ENCODE results near the gene RAB20.
"Not testable (repeated sequence)": the region's sequence is repeated elsewhere in the genome, so short reads cannot be mapped to it uniquely, and the experiment has no call there.

Gene RAB20

DNA sequence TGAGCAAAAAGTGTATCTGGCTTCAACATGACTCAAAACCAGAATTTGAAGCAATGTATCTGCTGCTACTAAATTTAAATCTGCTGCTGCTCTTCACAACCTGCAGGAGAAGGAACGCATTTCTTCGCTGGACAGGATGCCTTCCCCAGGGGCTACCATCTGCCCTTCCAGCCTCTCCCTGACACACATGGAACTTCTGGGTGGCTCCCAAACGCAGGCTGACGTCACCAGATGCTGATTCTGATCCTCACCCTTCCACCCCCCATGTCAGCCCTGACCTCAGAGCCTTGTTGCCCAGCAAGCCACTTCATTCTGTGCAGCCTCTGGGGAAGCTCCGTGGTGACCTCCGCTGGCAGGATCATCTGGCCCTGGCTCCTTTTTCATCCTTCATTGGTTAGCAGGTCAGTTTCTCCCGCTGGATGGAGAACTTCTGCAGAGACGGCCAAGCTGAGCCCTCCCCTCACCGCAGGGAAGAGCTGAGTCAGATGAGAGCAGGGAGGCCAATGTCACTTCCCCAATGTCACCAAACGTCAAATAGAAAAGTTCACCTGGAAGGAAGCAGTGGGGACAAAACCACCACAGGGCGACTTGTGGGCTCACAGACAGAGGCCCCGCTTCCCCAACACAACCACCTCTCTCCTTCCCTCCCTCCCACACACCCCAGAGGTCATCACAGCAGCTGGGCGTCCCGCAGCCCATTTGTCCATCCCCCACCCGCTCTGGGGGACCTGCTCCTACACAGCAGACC, 14.0 kb upstream of the RAB20 start:
- DNase-seq, result peak; percentile 41

DNA sequence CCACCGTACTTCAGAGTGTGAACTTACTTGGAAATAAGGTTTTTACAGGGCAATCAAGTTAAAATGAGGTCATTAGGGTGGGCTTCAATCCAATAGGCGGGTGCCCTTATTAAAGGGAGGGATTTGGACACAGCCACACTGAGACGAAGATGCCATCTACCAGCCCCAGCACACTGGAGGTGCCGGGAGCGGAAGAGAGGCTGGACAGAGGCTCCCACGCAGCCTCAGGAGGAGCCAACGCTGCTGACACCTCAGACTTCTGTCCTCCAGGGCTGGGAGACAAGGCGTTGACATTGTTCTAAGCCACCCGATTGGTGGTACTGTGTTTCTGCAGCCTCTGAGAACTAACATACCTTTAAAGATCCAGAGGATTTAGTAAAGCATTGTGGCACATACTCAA, 12.6 kb upstream of the RAB20 start:
- DNase-seq, result no peak

DNA sequence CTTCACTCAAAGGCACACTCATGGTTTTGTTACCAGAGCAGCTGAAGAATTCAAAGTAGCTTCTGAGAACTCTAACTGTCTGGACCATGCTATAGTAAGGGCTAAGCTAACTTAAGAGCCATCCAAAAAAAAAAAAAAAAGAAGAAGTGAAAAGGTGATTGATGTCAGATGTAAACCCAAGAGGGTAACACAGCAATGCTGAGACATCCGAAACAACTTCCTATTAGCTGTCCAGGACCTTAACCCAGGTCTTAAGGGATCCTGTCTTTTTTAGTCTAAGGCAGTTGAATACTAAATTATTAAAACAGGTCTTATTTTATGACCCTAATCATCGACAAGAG, 11.2 kb upstream of the RAB20 start:
- DNase-seq, result no peak

DNA sequence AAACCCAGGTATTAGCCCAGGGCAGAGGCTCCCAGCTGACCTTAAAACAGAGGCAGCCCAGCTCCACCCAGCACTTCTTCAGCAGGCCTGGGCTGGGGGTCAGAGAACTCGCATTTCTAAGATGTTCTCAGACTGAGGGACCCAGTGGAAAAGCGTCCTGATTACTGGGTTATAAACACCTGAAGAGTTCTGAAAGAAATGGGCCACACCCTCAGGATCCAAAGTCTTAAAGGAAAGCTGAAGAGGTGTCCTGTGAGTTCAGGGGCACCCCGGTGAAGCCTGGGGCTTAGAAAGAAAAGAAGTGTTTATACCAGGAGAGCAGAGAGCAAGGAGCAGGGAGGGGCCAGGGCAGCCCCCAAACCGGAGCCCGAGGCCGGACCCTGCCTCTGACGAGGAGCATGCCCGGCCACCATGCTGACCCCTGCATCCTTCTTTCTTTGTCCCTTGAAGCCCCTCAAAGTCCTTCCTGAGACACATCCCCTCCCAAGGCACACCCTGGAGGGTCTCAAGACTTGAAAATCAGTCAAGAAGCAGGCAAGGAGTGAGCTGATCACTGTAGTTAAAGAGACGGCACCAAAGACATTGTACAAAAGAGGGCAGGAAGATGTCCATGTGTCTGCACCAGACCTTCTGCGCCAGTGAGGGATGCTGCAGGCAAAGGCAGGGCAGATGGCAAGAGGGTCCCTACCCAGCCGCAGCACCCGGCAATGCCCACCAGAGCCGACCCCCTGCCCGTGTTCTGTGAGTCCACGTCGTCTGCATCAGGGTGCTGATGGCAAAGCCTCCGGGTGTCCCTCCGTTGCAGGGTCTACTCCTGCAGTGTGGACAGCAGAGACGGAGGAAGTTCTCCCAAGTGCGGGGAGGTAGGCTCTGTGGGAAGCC, 10.6 kb upstream of the RAB20 start:
- DNase-seq, result no peak

DNA sequence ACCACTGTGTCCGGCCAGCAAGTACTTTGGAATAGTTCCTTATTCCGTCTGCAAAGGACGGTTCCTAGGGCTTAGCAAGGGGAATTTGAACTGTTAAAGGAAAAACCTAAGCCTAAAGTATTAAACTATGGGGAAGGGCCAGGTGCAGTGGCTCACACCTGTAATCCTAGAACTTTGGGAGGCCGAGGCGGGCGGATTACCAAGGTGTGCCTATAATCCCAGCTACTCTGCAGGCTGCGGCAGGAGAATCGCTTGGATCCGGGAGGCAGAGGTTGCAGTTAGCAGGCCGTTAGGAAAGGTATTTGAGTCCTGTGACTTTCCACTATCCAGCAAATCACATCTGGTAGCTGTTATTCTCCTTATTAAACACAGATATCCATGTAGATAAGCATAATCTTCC, 9.4 kb upstream of the RAB20 start:
- no peak for DNase-seq

DNA sequence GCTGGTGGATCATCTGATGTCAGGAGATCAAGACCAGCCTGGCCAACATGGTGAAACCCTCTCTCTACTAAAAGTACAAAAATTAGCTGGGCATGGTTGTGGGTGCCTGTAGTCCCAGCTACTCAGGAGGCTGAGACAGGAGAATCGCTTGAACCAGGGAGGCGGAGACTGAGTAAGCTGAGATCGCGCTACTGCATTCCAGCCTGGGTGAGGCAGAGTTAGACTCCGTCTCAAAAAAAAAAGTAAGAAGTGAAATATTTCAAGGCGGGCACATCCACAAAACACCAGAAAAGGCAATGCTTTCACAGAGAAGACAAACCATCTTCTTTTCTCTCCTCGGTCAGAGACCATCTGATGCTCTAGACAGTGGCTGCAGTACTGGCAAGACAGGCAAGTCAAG, 8.4 kb upstream of the RAB20 start:
- DNase-seq, result not testable (repeated sequence)

DNA sequence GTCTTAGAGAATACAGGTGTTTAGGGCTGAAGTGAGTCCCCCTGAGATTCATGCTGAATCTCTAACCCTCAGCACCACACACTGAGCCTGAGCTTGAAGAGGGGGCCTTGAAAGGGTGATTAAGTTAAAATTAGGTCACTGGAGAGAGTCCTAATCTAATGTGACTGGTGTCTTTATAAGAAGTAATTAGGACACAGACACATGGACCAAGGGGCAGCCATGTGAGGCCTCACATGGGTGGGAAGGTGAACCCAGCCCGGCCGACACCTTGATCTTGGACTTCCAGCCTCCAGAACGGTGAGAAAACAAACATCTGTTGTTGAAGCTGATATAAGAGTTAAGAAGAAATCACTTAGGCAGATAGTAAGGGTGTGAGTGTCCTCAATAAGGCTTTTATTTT, 7.1 kb upstream of the RAB20 start:
- DNase-seq, result no peak

DNA sequence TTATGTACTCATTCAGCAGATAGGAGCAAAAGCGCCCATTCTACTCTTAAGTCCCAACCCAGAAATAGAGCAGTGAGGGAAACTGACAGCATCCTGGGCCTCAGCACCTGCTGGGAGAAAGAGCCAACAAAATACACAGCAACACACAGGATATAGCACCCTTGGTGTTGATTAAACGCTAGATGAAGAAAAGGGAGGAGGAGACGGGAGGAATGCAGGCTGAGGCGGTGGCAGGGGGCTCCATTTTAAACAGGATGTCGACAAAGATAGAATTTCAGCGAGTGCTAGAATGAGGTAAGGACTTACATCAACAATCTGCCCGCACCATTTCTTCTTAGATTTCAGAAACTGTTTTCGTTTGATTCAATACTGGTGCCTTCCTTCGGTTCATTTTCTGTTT, 4.6 kb upstream of the RAB20 start:
- no peak for DNase-seq

DNA sequence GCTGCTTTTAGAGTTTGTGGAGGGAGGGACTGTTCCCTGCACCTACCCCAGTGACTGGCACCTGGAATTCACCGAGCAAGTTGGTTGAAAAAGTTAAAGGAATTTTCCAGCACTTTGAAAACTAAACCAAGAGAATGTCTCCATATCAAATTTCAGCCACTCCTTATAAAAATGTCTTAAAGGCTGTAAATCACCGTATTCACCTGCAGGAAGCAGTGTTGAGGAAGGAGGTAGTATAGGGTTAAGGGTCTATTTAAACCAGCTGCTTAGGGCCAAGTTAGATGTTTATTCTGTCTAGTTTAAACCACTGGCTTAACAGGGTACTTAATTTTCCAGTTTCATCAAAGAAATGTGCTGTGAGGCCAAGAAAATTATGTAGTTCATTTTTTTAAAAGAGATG, 3.8 kb upstream of the RAB20 start:
- DNase-seq, result no peak

DNA sequence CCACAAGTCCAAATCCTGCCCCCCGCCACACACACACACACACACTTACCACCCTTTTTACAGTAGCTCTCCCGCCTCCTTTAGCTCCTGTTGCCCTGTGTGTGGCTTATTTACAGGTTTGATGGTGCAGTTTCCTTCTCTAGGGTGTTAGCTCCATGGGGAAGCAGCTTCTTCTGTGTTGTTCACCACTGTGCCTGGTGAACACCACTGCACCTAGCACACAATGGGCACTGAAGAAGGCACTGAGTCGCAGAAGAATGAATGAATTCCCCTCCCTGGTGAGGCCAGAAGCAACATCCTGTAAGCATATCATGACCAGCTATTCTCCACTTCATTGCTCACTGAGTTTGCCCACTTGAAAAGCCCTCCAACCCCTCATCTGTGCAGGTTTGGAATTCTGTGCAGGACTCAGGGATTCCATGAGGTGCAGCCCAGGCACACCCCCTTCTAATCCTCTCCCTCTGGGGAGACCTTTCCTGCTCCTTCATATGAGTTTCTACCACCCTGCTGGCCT, 3.0 kb upstream of the RAB20 start:
- no peak for DNase-seq

DNA sequence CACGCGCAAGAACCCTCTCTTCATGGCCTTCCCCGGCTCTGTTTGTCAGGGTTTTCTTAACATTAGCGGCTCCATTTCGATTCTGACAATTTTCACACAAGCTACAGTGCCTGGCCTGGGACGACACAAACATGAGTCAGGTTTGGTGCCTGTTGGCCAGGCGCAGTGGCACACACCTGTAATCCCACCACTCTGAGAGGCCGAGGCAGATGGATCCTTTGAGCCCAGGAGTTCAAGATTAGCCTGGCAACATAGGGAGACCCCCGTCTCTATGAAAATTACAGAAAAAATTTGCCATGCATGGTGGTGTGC, 1.9 kb upstream of the RAB20 start:
- DNase-seq, result no peak

DNA sequence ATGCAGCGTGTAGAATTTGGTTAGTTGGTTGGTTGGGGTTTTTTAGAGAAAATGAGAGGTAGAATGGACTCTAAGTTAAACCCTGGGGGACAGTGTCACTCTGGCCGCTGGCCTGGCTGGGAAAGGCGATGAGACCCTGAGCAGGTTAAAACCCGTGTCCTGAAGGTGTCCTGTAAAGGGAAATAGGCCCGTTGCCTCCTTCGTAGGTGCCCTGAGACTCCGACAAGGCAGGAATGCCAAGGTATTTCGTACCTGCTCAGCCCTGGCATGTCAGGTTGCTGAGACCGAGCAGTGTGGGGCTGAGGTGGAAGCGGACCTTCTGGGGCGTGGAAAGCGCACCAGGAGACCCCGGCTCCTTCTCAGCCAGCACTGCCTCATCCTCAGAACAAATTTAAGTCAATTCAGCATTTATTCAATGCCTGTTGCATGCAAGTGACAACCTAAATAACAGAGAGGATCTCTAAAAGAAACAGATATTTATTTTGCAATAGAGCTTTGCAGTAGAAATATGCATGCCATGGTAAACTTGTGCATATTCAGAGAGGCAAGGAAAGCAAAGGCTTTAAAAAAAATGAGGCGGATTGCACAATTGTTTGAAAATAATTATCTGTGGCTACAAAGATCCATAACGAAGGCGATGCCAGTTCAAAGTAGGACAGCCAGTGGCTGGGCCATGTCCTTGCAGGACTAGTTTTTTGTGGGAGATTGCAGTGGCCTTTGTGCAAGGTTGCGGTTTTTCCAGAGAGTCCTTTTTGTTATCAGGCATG, 1.4 kb upstream of the RAB20 start:
- no peak for DNase-seq

DNA sequence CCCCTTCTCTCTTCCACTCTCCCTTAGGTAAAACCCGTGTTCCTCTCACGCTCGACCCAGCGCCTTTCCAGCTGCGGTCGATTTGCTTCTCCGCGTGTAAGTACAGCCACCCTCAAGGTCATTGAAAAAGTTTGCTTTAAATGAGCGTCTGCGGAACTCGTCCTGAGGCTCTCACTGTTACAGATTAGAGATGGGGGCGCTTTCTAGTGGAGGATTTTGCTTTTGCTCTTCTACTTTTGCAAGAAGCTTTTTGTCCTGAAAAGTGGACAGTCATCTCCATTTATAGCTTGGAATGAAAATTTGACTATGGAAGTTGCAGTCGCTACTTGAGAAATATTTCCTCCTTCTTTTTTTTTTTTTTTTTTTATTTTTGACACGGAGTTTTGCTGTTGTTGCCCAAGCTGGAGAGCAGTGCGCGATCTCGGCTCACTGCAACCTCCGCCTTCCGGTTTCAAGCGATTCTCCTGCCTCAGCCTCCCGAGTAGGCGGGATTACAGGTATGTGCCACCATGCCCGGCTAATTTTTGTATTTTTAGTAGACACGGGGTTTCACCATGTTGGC, 595 bp upstream of the RAB20 start:
- peak; percentile 35 for DNase-seq

DNA sequence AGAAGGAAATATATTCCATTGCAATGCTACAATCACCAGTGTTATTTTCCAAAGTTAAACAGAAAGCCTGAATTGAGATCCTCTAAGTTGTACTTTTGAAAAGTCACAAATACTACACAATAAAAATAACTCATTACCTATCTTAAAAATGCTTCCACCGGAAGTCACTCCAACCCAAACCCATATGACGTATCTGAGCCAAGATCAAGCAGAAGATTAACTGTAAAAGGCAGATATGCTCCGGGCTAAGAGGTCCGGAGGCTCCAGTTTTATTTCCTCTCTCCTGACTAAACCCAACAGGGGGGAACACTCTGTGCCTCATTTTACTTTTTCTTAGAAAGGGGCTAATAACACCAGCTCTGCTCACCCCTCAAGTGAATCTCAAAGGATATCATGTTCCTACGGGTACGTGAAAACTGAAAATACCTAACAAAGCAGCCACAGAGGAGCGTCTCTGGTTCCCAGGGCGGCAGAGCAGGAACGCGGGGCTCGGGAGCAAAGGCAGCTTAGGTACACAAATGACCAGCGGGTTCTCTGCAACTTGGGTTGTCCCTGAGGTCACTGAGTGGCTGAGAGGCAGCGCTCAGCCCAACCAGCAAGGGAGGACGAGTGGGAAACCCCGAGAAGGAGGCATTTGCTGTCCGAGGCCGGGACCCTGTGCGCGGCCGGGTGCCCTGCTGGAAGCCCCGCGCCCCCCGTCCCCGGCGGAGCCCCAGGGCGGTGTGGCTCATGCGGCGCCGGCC, 750 bp downstream of the RAB20 start:
- DNase-seq, result peak; percentile 27

DNA sequence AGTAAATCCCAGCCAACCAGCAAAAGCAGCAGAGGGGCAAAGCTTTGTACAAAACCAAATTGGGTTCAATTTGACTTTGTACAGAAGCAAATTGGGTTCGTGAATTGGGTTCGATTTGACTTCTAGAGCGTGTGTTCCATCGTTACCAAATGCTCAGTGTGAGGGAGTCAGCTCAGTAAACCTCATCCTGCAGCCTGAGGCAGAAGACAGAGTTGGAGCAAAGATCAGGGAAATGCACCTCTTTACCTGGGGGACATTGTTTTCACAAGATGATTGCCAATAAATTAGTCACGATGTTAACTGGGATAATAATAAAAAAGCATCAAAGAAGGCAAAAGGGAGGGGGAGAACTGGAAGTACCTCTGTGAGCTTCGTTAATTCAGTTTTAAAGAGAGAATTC, 1.5 kb downstream of the RAB20 start:
- DNase-seq, result no peak

DNA sequence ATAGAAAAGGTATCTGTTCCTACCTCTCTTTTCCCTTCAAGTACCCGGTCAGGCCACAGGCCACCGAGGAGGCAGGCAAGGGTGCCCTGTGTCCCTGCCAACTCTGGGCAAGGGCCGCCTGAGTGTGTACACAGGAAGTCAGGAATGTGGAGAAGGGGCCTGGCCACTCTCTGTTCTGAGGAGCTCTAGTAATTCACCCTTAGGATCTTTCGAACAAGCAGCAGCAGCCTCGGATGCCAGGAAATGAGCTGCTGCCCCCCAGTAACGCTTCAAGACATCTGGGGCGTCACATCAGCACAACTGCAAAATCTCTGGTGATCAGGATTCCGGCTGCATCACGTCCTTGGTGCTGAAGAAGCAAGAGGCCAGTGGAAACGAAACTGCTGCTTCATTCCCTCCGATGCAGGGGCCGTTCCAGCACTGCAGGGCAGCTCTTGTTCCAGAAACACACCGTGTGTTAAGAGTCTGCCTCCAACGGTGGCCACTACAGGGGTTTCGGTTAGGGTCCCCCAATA, 2.0 kb downstream of the RAB20 start:
- peak; percentile 6 for DNase-seq

DNA sequence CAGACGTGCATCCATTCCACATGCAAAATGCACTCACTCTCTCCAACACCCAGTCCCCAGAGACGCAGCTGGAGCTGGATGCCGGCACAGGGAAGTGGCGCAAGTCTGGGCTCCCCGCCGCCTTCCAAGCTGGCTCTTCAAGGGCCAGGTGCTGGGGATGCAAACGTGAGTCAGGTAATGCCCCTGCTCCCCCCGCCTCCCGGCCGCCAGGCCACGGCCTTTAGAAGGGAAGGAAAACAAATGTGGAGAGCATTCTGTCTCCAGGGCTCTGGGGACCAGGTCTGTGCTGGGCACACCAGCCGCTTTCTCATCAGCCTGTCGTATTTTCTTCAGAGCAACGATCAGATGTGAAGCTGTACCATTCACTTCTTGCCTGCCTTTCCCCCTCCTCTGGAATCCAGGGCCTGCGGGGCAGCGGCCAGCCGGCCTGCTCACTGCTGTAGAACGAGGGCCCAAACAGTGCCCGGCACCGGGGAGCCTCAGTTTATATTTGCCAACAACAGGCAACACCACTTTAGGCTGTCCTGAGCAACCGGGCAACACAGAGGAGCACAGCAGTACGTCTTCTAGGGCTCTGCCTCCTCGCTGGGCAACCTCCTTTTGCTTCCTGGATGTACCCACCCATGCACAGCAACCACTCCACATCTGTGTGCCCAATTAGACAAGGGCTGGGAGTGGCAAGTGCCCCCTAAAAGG, 3.8 kb downstream of the RAB20 start:
- no peak for DNase-seq

DNA sequence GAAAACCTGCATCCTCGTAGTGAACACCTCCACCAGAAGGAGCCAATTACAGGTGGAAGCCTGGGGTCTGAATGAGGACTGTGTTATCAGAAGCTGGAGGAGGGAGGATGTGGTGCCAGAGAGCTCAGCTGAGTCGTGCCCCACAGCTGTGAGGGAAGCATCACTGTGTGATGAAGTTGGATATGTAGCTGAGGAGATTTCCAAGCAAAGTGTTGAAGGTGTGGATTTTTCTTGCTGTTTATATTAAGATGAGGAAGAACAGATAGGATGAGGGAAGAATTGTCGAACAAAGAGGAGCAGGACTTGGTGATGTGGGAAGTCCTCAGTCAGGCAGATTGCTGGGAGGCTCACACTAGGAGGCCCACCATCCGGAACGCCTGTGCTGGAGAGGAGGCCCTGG, 4.4 kb downstream of the RAB20 start:
- no peak for DNase-seq

DNA sequence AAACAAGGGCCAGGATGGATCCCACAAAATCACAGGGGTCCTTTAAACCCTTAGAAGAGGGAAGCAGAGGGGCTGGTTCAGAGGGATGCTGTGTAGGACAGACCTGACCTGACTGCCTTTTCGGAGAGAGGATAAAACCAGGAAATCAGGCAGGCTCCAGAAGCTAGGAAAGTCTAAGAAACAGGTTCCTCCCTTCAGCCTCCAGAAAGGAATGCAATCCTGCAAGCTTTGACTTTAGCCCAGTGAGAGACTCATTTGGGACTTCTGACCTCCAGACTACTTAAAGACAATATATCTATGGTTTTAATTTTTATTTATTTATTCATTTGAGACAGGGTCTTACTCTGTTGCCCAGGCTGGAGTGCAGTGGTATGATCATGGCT, 5.3 kb downstream of the RAB20 start:
- DNase-seq, result no peak

DNA sequence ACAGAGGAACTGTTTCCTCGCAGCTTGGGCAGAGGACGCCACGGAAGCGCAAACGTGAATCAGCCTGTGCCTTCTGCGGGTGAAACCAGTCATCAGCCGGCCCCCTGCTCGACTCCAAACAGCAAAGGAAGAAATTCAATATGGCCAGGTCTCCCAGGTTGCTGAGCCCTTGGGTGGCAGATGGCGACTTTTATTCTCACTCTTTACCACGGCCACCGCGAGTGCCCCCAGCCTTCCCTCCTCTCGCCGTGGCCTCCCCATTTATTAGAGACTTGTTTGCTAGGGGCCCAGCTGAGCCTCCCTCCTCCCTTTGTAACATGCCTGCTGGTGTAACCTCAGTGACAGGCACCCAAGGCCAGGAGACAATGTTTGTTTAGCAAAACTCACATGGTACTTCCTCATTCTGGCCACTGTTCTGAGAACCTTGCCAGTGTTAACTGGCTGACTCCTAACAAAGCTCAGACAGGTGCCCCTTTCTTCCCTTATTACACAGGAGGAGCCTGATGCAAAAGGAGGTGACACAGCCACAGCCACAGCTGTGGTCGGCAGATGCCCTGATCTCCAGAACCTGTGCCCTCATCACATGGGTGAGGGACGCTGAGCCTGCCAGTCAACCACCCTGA, 5.8 kb downstream of the RAB20 start:
- DNase-seq, result no peak

DNA sequence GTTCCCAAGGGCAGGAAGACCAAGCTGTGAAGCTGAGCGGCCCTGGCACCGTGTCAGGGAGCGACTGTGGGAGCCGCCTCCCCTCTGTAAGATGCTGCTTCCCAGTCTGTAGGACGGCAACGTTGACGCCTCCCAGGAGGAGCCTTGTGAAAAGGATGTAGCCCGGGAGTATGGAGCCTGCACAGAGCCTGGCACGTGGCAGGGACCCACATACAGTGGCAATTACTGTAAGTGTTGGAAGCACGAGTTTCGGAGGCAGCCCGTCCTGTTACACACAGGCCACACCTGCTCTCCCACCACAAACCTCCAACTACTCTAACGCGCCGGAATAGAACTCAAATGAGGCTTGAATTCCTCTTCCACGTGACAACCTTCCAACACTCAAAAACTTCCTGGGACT, 6.6 kb downstream of the RAB20 start:
- DNase-seq, result no peak
